CD4-positive, alpha-beta T cell treated with Interleukin-6 at 100 ng/mL for 8 hours (primary cell): ENCODE results near the gene RBKS.
"Not testable (repeated sequence)": the region's sequence is repeated elsewhere in the genome, so short reads cannot be mapped to it uniquely, and the experiment has no call there.

Experiments
- DNase-seq: peaks from one replicate; pipeline ENCODE4 v3.0.0-alpha.2; 2020; ENCODE audit warnings: mixed read lengths, low spot score

Gene RBKS

DNA sequence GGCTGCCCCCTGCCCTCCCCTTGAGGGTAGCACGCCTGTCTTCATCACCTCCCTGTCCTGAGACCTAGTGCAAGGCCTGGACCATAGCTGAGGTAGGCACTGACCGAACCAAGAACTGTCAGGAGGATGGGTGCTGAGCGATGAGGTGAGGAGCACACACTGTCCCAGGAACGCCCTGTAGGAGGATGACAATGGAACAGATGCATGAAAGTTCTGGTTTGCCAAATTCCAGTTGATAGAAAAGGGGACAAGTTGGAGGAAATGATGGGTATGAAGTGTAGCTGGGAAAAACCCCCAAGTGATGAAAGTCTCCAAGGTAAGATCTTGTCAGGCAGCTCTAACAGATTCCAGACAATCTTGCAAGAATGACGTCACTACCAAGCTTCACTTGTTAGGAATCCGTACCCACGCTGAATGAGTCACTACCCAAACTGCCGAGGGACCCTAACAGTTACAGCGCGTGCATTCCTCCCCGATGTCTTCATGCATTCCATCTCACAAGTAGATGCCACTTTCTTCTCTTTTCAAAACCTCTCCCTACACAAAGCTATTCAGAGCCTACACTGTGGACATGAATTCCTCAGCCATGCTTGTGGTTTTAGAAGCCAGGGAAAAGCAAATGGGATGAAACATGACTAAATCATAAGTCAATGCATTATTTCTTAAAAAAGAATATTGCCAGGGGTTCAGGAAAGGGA lies 91.1 kb downstream of the RBKS start:
- DNase-seq = no peak

DNA sequence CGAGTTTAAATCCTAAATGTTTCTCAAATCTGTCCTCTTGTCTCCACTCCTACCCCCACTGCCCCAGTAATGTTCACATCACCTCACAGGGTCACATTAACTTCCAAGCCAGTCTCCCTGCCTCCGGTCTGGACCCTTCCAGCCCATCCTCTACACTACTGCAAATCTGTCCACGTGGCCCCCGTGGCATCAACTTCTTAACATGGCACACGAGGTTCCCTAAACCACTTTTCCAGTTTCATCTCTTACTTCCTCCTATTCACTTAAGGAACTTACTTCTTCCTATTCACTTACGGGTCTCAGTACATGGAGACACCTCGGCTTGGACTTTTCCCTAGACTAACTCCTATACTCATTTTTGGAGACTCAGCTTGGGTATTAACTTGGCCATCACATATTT lies 91.7 kb downstream of the RBKS start:
- DNase-seq = no peak

DNA sequence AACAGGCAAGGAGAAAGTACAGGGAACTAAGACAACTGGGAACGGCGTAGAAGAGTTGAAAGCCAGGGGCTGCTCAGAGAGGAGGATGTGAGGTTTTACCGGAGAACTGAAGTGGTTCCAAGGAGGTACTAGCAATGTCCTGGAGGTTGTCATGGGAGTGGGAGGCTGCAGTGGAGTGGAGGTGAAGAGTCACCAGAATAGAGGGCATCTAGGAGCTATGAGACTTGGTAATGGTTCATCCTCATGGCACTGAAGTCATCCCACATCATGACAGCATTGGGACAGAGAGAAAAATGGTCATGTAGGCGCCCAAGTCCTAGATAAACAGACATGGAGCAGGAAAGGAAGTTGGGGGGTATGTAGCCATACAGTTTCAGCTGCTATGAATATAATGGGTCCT lies 92.3 kb downstream of the RBKS start:
- no peak for DNase-seq

DNA sequence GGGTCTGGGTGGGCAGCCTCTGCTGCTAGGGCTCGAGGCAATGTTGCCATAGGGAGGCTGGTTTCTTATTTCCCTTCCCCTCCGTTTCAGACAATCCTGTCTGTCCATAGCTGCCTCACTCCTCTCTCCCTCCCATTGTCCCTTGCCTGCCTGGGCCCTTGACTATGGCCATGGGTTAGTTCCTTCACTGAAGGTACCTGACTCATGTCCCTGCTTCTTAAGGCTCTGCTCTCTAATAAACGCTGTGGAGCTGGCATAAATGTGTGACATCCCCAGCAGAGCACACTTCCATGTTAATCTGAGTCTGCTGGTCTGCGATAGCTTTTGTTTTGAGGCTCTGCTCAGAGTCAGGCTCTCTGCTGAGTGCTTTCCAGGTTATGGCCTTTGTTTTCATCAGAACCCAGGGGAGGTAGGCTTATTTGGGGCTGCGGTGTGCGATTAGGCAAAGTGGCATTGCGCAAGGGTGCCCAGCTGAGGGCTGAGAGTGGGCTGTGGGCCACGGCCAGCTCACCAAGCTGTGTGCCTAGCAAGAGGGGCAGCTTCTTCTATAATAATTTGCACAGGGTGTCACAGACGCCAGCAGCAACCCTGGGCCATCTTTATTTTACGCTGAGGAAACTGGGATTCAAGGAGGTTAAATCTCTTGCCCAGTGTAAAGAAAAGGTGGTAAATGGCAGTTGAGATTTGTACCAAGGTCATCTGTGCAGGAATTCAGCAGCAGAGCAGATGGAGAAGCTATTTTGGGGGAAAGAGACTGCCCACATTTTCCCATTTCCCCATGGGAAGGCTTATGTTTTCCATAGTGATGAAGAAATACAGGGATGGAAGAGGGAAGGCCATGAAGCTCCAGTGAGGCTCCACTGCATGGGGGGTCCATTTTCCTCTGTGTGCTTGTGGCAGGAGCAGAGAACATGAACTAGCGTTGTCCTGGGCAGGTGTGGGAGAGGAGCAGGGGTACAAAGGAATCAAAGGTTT lies 93.1 kb downstream of the RBKS start:
- no peak for DNase-seq

DNA sequence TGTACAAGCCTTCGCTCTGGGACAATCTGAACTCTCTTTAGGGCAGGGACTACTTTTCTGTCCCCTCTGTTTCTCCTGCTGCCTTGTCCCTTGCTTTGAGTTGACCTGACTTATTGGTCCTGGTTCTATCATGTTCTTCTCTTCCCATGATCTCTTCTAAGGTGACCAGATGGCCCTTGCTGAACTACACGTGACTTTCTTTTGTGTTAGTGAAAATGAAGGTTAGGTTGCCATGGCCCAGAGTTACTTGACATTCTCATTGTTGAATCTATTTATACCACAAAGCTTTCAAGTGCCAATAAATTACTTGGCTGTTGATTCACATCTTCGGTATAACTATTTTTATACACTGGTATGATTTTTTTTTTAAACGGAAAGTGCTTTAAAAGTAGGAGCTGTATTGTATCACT lies 94.3 kb downstream of the RBKS start:
- DNase-seq = no peak

GRCh38 chr2:27795093-27795834 lies 94.9 kb downstream of the RBKS start:
- DNase-seq = no peak

GRCh38 chr2:27792759-27793158 lies 97.4 kb downstream of the RBKS start:
- DNase-seq = no peak

DNA sequence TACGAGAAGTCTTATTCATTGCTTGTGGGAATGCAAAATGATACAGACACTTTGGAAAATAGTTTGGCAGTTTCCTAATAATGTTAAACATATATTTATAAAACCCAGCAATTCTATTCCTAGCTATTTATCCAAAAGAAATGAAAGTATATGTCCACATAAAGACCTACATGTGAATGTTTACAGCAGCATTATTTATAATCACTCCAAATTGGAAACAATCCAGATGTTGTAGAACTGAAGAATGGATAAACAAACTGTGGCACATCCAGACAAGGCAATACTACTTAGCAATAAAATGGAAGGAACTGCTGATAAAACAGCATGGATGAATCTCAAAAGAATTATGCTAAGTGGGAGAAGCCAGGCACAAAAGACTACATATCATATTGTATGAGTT lies 99.4 kb downstream of the RBKS start:
- DNase-seq = no peak

GRCh38 chr2:27782701-27783100 lies 107.5 kb downstream of the RBKS start:
- no peak for DNase-seq

GRCh38 chr2:27781496-27781895 lies 108.7 kb downstream of the RBKS start:
- DNase-seq = no peak

- DNase-seq = no peak
Measured at GRCh38 chr2:27779417-27780055, 110.7 kb downstream of the RBKS start.

DNA sequence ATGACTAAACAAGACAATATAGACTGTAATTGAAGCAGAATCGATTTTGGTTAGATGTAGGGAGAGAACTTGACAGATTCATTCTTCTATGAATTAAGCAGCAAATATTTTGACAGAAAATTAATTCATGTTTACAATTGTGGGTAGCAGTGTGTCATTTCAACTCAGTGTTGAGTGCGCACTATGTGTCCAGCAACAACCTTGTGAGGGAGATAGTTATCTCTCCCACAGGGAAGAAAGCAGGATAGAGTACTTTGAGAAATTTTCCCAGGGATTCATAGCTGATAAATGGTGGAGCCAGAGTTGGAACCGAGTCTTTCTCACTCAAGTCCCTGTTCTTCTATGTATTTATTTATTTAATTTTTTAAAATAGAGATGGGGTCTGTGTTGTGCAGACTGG lies 113.5 kb downstream of the RBKS start:
- DNase-seq = no peak

DNA sequence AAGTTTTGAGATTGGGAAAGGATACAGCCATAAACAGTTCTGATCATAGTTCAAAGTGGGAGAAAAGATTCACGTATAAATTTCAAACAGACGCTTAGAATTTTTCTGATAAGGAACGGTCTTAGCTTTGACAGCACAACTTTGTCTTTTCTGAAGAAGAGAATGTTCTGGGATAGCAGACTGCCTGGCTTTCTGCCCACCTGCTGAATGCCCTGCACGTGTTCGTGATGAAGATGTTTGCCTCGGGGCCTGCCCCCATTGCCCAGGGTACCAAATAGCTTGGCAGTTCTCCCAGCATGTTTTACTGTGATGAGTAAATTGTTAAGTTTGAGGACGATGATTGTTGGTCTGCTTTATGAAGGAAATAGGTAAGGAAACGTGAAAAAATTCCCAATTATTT lies 114.1 kb downstream of the RBKS start:
- no peak for DNase-seq

DNA sequence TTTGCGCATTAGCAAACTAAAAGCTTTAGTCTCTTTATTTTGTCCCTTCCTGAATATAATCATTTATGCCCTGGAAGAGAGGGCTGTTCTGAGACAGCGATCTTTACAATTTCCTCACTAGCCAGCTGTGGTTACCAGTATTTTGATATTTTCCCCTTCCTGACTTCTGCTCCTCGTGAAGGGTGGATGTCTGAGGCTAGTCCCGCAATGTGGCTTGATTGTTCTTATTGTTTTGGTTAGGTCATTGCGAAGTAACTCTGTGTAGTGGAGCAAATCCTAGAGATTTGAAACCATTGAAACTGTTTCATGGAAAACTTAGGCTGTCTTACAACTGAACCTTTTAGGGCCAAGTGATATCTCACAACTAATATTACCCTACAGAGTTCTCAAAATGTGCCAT lies 116.2 kb downstream of the RBKS start:
- no peak for DNase-seq

- DNase-seq = no peak
Measured at GRCh38 chr2:27772804-27773203, 117.4 kb downstream of the RBKS start.

GRCh38 chr2:27771548-27772335 lies 118.4 kb downstream of the RBKS start, which contains the start of gene MRPL33:
Gene MRPL33, plus strand, starts transcription at chr2:27771719. Its CDS starts 59 bp downstream, at chr2:27771778.
- DNase-seq = peak; percentile 89

DNA sequence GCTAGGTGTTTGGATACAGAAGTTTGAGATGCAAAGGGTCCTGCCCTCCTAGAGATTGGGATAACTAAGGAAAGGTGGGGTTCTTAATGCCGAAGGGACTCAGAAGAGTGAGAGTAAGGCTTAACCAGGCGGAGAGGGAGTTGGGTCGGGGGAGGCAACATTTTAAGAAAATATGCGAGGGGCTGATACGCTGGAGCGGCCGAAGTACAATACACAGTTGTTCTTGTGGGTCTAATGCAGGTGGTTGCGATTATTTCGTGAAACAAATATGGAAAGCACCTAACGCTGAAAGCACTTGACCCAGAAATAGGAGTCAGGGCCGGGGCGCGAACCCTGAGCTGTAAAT lies 119.0 kb downstream of the RBKS start:
- DNase-seq = no peak

DNA sequence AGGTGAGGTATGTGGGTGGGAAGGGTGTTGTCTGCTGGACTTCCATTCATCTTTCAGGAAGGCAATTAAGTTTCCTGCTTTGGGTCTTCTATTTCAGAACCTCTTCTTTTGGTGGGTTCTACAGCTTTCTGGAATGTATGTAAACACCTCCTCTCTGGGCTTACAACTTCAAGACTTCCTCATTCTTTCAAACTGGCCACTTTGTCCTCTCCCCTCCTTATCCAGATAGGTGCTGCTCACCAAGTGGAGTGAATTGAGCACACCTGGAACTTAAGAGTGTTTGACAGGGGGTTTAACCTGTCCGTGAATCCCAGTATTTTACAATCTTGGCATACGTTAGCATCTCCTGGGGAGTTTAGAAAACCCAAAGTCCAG lies 123.9 kb downstream of the RBKS start:
- no peak for DNase-seq

DNA sequence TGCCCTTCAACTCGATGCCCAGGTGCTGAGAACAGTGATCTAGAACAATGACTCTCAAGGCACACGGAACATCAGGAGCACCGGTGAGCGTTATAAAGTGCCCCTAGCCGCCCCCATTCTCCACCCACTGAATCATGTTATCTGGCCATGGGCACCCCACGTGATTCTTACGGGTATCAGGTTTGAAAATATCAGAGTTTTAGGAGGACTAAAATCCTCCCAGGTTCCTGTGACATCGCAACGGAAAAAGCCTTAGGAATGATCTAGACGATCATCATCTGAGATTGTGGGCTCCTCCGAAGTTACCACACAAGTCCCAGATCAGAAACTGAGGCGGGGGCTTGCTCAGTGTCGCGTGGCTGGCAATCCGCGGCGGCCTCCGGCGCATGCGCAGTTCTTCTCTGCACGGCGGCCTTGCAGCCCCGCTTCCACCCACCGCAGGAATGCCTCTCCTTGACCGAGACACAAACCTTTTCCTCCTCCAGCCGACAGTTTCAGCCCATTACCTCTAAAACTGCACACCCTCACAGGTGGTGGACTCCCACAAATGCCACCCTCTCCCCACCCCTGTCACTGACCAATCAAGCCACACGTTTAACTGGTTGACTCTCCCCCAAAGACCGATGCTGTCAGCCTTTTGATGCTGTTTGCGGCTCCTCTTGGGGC lies 124.4 kb downstream of the RBKS start:
- peak; percentile 38 for DNase-seq

GRCh38 chr2:27764526-27764925 lies 125.7 kb downstream of the RBKS start:
- DNase-seq = not testable (repeated sequence)

DNA sequence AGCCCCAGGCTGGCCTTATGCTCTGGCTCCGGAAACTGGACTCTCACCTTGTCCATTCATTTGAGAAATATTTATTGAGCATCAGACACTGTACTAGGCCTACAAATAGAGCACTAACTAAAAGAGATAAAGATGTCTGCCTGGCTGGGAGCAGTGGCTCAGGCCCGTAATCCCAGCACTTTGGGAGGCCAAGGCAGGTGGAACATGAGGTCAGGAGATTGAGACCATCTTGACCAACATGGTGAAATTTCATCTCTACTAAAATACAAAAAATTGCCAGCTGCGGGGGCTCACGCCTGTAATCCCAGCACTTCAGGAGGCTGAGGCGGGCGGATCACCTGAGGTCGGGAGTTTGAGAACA lies 126.3 kb downstream of the RBKS start:
- no peak for DNase-seq
